ENCODE data around the gene LCP2. TPM values are rescaled to one million over a fixed set of nuclear protein-coding genes. Genes with fewer than 3 reads are reported as not detected.

Gene LCP2
- total and polyA plus RNA-seq, 2 donors (not counting 3 experiments of a cell fraction or from before 2014, with no cell fraction given) = not detected

DNA sequence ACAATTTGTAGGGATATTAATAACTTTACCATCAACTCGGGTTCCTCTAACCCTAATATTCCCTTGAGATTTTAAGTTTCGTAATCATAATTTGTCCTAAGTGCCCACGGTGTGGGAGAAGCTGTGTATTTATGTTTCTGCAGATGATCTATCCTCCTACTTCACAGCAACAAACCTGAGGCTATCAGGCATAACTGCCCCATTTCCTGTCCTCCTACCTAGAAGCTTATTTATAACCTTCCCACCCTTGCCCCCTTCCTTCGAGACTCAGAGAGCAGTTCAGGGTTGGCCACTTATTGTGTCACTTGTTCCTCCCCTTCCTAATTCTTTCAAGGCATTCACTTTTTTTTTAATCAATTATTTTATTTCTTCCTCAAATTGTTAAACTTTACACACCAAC is 29.6 kb upstream of the LCP2 start:
- TF ChIP-seq JUN (IDR thresholded peaks at IDR 0.05; ENCODE audit: borderline replicate concordance, insufficient read depth, insufficient read length, low read depth) = no peak
- no peak for TF ChIP-seq MYC (IDR thresholded peaks at IDR 0.05; ENCODE audit: low read depth, low read length)
- no peak for TF ChIP-seq FOS (IDR thresholded peaks at IDR 0.05; ENCODE audit: borderline replicate concordance, insufficient read depth, low read length)
- no peak for TF ChIP-seq EZH2 (IDR thresholded peaks at IDR 0.05; ENCODE audit: borderline replicate concordance, low read depth, low read length, severe bottlenecking)
- no peak for TF ChIP-seq POLR2A (IDR thresholded peaks at IDR 0.05; ENCODE audit: low read depth, low read length)
- TF ChIP-seq, protein P1, sequence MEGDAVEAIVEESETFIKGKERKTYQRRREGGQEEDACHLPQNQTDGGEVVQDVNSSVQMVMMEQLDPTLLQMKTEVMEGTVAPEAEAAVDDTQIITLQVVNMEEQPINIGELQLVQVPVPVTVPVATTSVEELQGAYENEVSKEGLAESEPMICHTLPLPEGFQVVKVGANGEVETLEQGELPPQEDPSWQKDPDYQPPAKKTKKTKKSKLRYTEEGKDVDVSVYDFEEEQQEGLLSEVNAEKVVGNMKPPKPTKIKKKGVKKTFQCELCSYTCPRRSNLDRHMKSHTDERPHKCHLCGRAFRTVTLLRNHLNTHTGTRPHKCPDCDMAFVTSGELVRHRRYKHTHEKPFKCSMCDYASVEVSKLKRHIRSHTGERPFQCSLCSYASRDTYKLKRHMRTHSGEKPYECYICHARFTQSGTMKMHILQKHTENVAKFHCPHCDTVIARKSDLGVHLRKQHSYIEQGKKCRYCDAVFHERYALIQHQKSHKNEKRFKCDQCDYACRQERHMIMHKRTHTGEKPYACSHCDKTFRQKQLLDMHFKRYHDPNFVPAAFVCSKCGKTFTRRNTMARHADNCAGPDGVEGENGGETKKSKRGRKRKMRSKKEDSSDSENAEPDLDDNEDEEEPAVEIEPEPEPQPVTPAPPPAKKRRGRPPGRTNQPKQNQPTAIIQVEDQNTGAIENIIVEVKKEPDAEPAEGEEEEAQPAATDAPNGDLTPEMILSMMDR (IDR thresholded peaks at IDR 0.05; ENCODE audit: extremely low read depth in 1 of 2, insufficient read depth in 1 of 2, low read depth in 1 of 2, low read length in 2 of 2) = no peak
- TF ChIP-seq, protein P2, sequence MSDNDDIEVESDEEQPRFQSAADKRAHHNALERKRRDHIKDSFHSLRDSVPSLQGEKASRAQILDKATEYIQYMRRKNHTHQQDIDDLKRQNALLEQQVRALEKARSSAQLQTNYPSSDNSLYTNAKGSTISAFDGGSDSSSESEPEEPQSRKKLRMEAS (IDR thresholded peaks at IDR 0.05; ENCODE audit: insufficient read depth, insufficient read length) = no peak
- TF ChIP-seq GATA2 (IDR thresholded peaks at IDR 0.05; ENCODE audit: insufficient read depth, insufficient read length, low read depth, low read length) = no peak
- TF ChIP-seq POLR2AphosphoS5 (IDR thresholded peaks at IDR 0.05; ENCODE audit: insufficient read depth, low read depth, low read length) = no peak
- intact Hi-C loops (cut with micrococcal nuclease) = no loop called here
- H4K20me1 ChIP-seq (replicated peaks; ENCODE audit: control insufficient read depth, extremely low read depth, insufficient read depth, low read length) = no peaks in the 10 kb centered on the region
- DNase-seq (ENCODE audit: low read depth, low spot score) = no peak
- H3K79me2 ChIP-seq (ENCODE audit: control insufficient read depth, insufficient read depth, low read length) = no peaks in the 10 kb centered on the region
- H3K9me1 ChIP-seq (replicated peaks; ENCODE audit: control insufficient read depth, extremely low read depth, insufficient read depth, low read length) = no peaks in the 10 kb centered on the region
- no peak for FAIRE-seq
- dilution Hi-C loops (cut with MboI; ENCODE audit: extremely low pct_ligation_motif_present, low sequenced_read_pairs) = no loop called here
- H2AFZ ChIP-seq (ENCODE audit: low read depth, low read length) = no peak overlapping the region
- BruUV-seq (replicated peaks) = no TSS peak
- H3K4me3 ChIP-seq (replicated peaks in 1 of 3; ENCODE audit: insufficient read depth in 1 of 3, low read depth in 1 of 3, low read length in 3 of 3) = no peak overlapping the region
- H3K27ac ChIP-seq (ENCODE audit: insufficient read depth, low read depth, low read length) = no peak overlapping the region
- peaks cover 9 to 14% of the 10 kb centered on the region in 2 experiments for H3K27me3 ChIP-seq (ENCODE audit: control insufficient read depth in 2 of 2, insufficient read depth in 2 of 2, low read length in 2 of 2)
- CTCF ChIA-PET = interaction anchor here (0.8 to 1.0 kb wide), 2 partner anchors 14 to 54 kb away, joined by 3 read pairs; no protein-coding TSS in a partner anchor
- H3K9ac ChIP-seq (replicated peaks; ENCODE audit: extremely low read depth, insufficient read depth, low read length) = no peak overlapping the region
- H3K4me1 ChIP-seq (ENCODE audit: control insufficient read depth, extremely low read depth, insufficient read depth, low read length) = peaks cover 14% of the 10 kb centered on the region
- H3K4me2 ChIP-seq (ENCODE audit: insufficient read depth, low read length) = no peak overlapping the region
- POLR2A ChIA-PET = no interaction called here
- no peaks in the 10 kb centered on the region for H3K9me3 ChIP-seq (replicated peaks; ENCODE audit: control insufficient read depth, insufficient read depth, low read length)
- H3K36me3 ChIP-seq (ENCODE audit: control insufficient read depth in 2 of 2, extremely low read depth in 1 of 2, insufficient read depth in 2 of 2, low read length in 2 of 2) = no peaks in the 10 kb centered on the region

All from endothelial cell of umbilical vein (primary cell).